ENCODE measurements around the gene BFAR.
"Not testable (repeated sequence)": the region's sequence is repeated elsewhere in the genome, so short reads cannot be mapped to it uniquely, and the experiment has no call there.

Gene BFAR

GRCh38 chr16:14636179-14636950, 3.6 kb downstream of the BFAR start:
- not testable (repeated sequence) for DNase-seq

- not testable (repeated sequence) for DNase-seq
Measured at GRCh38 chr16:14636951-14637240, 4.1 kb downstream of the BFAR start.

GRCh38 chr16:14640538-14640937, 7.8 kb downstream of the BFAR start:
- DNase-seq, result no peak

GRCh38 chr16:14641206-14641605, 8.5 kb downstream of the BFAR start:
- DNase-seq, result no peak

GRCh38 chr16:14641926-14642325, 9.2 kb downstream of the BFAR start:
- DNase-seq, result no peak

- no peak for DNase-seq
Measured at GRCh38 chr16:14649816-14650215, 17.1 kb downstream of the BFAR start.

GRCh38 chr16:14650629-14651028, 17.9 kb downstream of the BFAR start:
- DNase-seq, result no peak

- no peak for DNase-seq
Measured at GRCh38 chr16:14652726-14653125, 20.0 kb downstream of the BFAR start.

GRCh38 chr16:14658063-14658462, 25.3 kb downstream of the BFAR start:
- no peak for DNase-seq

- no peak for DNase-seq
Measured at GRCh38 chr16:14667347-14668266, 34.9 kb downstream of the BFAR start.

GRCh38 chr16:14668556-14669223, 35.9 kb downstream of the BFAR start:
- DNase-seq, result no peak

- DNase-seq, result no peak
Measured at GRCh38 chr16:14669776-14670175, 37.0 kb downstream of the BFAR start.

- no peak for DNase-seq
Measured at GRCh38 chr16:14672403-14672971, 39.7 kb downstream of the BFAR start.

- no peak for DNase-seq
Measured at GRCh38 chr16:14676633-14677032, 43.9 kb downstream of the BFAR start.

- DNase-seq, result no peak
Measured at GRCh38 chr16:14677627-14678026, 44.9 kb downstream of the BFAR start.

- DNase-seq, result no peak
Measured at GRCh38 chr16:14678748-14679497, 46.2 kb downstream of the BFAR start.

GRCh38 chr16:14680396-14680795, 47.6 kb downstream of the BFAR start:
- DNase-seq, result not testable (repeated sequence)

- DNase-seq, result no peak
Measured at GRCh38 chr16:14681115-14681514, 48.4 kb downstream of the BFAR start.

- no peak for DNase-seq
Measured at GRCh38 chr16:14682121-14682520, 49.4 kb downstream of the BFAR start.

- not testable (repeated sequence) for DNase-seq
Measured at GRCh38 chr16:14685870-14686793, 53.4 kb downstream of the BFAR start.

GRCh38 chr16:14694129-14694528, 61.4 kb downstream of the BFAR start, which contains the start of gene PLA2G10:
Gene PLA2G10, minus strand, starts transcription at chr16:14694308. Its CDS starts 79 bp downstream, at chr16:14694229.
- DNase-seq, result not testable (repeated sequence)

Data from eye (tissue), 1 donor.